IMR-90 (cell line): ENCODE results near the gene SCARB1. TPM values are rescaled to one million over a fixed set of nuclear protein-coding genes. Genes with fewer than 3 reads are reported as not detected.

Experiments used
- ATAC-seq: fragments of 200-7000 bp; cut with Tn5 transposase; 2 replicates; pipeline ENCODE4 v1.9.1; 2020; ENCODE audit warnings: low read depth, mild to moderate bottlenecking, moderate library complexity
- BruUV-seq: library from RNA; stranded (reverse); fragments of 400-500 nt; replicated peaks from 2 replicates; lab custom pipeline; 2021; lab: Mats Ljungman, UMichigan
- CTCF ChIA-PET: fragments of 300-600 bp; formaldehyde crosslinking; extraction: SDS; loops from one replicate; lab custom pipeline; 2021; ENCODE audit warnings: antibody characterized with exemption; lab: Yijun Ruan, JAX
- POLR2A ChIA-PET: fragments of 300-600 bp; sonication (Branson Sonifier 250); formaldehyde crosslinking; loops from one replicate; lab custom pipeline; 2022; ENCODE audit warnings: antibody characterized with exemption; ENCODE audit not compliant: unreplicated experiment; lab: Charles Lee
- DNase-seq: peaks from one replicate; pipeline ENCODE4 v3.0.0; 2013
- H2AFZ ChIP-seq: replicated peaks from 2 replicates; pipeline ENCODE3; 2013; ENCODE audit warnings: low read length, mild to moderate bottlenecking; ENCODE audit not compliant: poor library complexity
- H2AK5ac ChIP-seq: 2 replicates; pipeline ENCODE4 v1.6.1; 2013; ENCODE audit warnings: low read depth, low read length, inconsistent platforms
- H2AK9ac ChIP-seq: replicated peaks from 2 replicates; pipeline ENCODE3; 2013; ENCODE audit warnings: mild to moderate bottlenecking, low read depth, low read length, moderate library complexity; ENCODE audit not compliant: poor library complexity
- H2BK120ac ChIP-seq: 2 replicates; pipeline ENCODE4 v1.6.1; 2013; ENCODE audit warnings: low read depth, low read length, inconsistent platforms
- H2BK15ac ChIP-seq: 3 replicates; pipeline ENCODE4 v1.6.1; 2013; ENCODE audit warnings: low read depth, low read length, inconsistent platforms
- H2BK20ac ChIP-seq: 2 replicates; pipeline ENCODE4 v1.6.1; 2013; ENCODE audit warnings: low read depth, mild to moderate bottlenecking, inconsistent platforms, low read length, moderate library complexity
- H2BK5ac ChIP-seq: 2 replicates; pipeline ENCODE4 v1.6.1; 2013; ENCODE audit warnings: mild to moderate bottlenecking, low read depth, low read length, inconsistent platforms; ENCODE audit not compliant: poor library complexity, severe bottlenecking
- H3K14ac ChIP-seq: replicated peaks from 2 replicates; pipeline ENCODE4 v1.6.1; 2013; ENCODE audit warnings: low read depth, low read length, inconsistent platforms
- H3K18ac ChIP-seq: 2 replicates; pipeline ENCODE4 v1.6.1; 2013; ENCODE audit warnings: low read depth, low read length, control low read depth
- H3K23ac ChIP-seq: 2 replicates; pipeline ENCODE4 v1.6.1; 2013; ENCODE audit warnings: low read depth, low read length, inconsistent platforms
- H3K27ac ChIP-seq: 2 replicates; pipeline ENCODE4 v1.5.1; 2013; ENCODE audit warnings: mild to moderate bottlenecking, control low read depth, low read length; ENCODE audit not compliant: insufficient read depth
- H3K27me3 ChIP-seq: 2 replicates; pipeline ENCODE4 v1.6.1; 2013; ENCODE audit warnings: low read length; ENCODE audit not compliant: control insufficient read depth, insufficient read depth
- H3K36me3 ChIP-seq: 2 replicates; pipeline ENCODE4 v1.6.1; 2013; ENCODE audit warnings: low read length, mixed read lengths; ENCODE audit not compliant: control insufficient read depth, insufficient read depth
- H3K4ac ChIP-seq: 2 replicates; pipeline ENCODE4 v1.6.1; 2013; ENCODE audit warnings: low read depth, low read length, inconsistent platforms
- H3K4me1 ChIP-seq: 2 replicates; pipeline ENCODE4 v1.6.1; 2013; ENCODE audit warnings: low read length, mixed read lengths; ENCODE audit not compliant: control insufficient read depth, insufficient read depth
- H3K4me2 ChIP-seq: 2 replicates; pipeline ENCODE4 v1.6.1; 2013; ENCODE audit warnings: low read depth, mild to moderate bottlenecking, control low read depth, low read length, moderate library complexity
- H3K4me3 ChIP-seq: 2 replicates; pipeline ENCODE4 v1.5.1; 2013; ENCODE audit warnings: low read depth, mild to moderate bottlenecking, control low read depth, low read length, moderate library complexity; ENCODE audit not compliant: insufficient read depth
- H3K56ac ChIP-seq: 2 replicates; pipeline ENCODE4 v1.6.1; 2013; ENCODE audit warnings: low read length, inconsistent platforms; ENCODE audit not compliant: insufficient read depth; ENCODE audit errors: extremely low read depth
- H3K79me1 ChIP-seq, 2 experiments: 2 replicates each; pipeline ENCODE4 v1.6.1; 2013; ENCODE audit warnings: low read length in 2 of 2, inconsistent platforms in 1 of 2, low read depth in 1 of 2
- H3K9ac ChIP-seq: 2 replicates; pipeline ENCODE4 v1.6.1; 2013; ENCODE audit warnings: low read depth, low read length, control low read depth
- H3K9me1 ChIP-seq: 2 replicates; pipeline ENCODE4 v1.6.1; 2013; ENCODE audit warnings: low read length, inconsistent platforms; ENCODE audit not compliant: insufficient read depth
- H3K9me3 ChIP-seq: 2 replicates; pipeline ENCODE4 v1.6.1; 2013; ENCODE audit warnings: low read length; ENCODE audit not compliant: control insufficient read depth, insufficient read depth
- H4K20me1 ChIP-seq: 2 replicates; pipeline ENCODE4 v1.6.1; 2013; ENCODE audit warnings: low read length, inconsistent platforms; ENCODE audit not compliant: insufficient read depth
- H4K5ac ChIP-seq: 2 replicates; pipeline ENCODE4 v1.6.1; 2013; ENCODE audit warnings: mild to moderate bottlenecking, low read depth, low read length, control low read depth
- H4K8ac ChIP-seq, 2 experiments: 2 replicates each; pipeline ENCODE4 v1.6.1; 2013; ENCODE audit warnings: low read depth in 2 of 2, low read length in 2 of 2, control low read depth in 1 of 2, inconsistent platforms in 1 of 2
- H4K91ac ChIP-seq: 2 replicates; pipeline ENCODE4 v1.6.1; 2013; ENCODE audit warnings: low read depth, low read length, inconsistent platforms; ENCODE audit not compliant: insufficient read depth
- ELK1 ChIP-seq: fragments of 150-350 bp; IDR thresholded peaks from 2 replicates; pipeline ENCODE4 v1.6.1; 2016; ENCODE audit warnings: low read depth, mild to moderate bottlenecking, low read length, moderate library complexity, borderline replicate concordance
- MXI1 ChIP-seq: IDR thresholded peaks from 2 replicates; pipeline ENCODE4 v1.6.1; 2012; ENCODE audit warnings: low read depth, mild to moderate bottlenecking, low read length, moderate library complexity, borderline replicate concordance
- NFE2L2 ChIP-seq: fragments of 150-350 bp; IDR thresholded peaks from 2 replicates; pipeline ENCODE4 v1.6.1; 2016; ENCODE audit warnings: low read depth, mild to moderate bottlenecking, low read length
- RCOR1 ChIP-seq: IDR thresholded peaks from 2 replicates; pipeline ENCODE4 v1.6.1; 2012; ENCODE audit warnings: mild to moderate bottlenecking, low read length, improper control_type of control experiment; ENCODE audit not compliant: insufficient replicate concordance
- USF2 ChIP-seq: fragments of 150-350 bp; IDR thresholded peaks from 2 replicates; pipeline ENCODE4 v1.6.1; 2017; ENCODE audit warnings: mild to moderate bottlenecking, antibody characterized with exemption, low read length, low read depth
- WGBS, 2 experiments: methylation state at CpG; one replicate each; pipeline versions ENCODE4 v1.1.5 to v1.1.7; 2013; ENCODE audit warnings: missing lambda C conversion rate in 2 of 2; ENCODE audit not compliant: insufficient read length in 1 of 2; ENCODE audit errors: extremely low coverage in 2 of 2; 5-methylcytosine and 5-hydroxymethylcytosine counted together
- dilution Hi-C: fragments of 300-500 bp; cut with HindIII; formaldehyde crosslinking; loops from one replicate; pipeline ENCODE4 v1.14.3; 2018; ENCODE audit warnings: low sequenced_read_pairs; ENCODE audit not compliant: unreplicated experiment
- in situ Hi-C: fragments of 300-500 bp; cut with MboI; formaldehyde crosslinking; loops from 3 replicates; pipeline ENCODE4 v1.14.3; 2019; ENCODE audit warnings: low sequenced_read_pairs, inconsistent platforms, mixed read lengths
- intact Hi-C: fragments of 100-400 bp; cut with micrococcal nuclease; formaldehyde crosslinking; loops from 2 replicates; pipeline ENCODE4 v1.10.0; 2022
- polyA plus RNA-seq, 3 experiments: library from polyadenylated mRNA; depleted of rRNA; stranded (reverse); fragments of >200 nt; gene quantifications; 2 replicates each; pipeline ENCODE4 v1.2.3, GENCODE V29; 2012; ENCODE audit warnings: low replicate concordance in 1 of 3
- total RNA-seq: library from RNA; depleted of rRNA; stranded (reverse); fragments of >200 nt; gene quantifications from 2 replicates; pipeline ENCODE4 v1.2.3, GENCODE V29; 2012

Gene SCARB1
- total and polyA plus RNA-seq, 2 of the 4 experiments (the other 2 are of a cell fraction): 3.0 to 24.8 TPM

- dilution Hi-C loops: no loop called here
- POLR2A ChIA-PET: no interaction called here
- no peak overlapping the region for H3K18ac ChIP-seq
Measured at GRCh38 chr12:124837249-124837897, 26.3 kb downstream of the SCARB1 start.

More at GRCh38 chr12:124837249-124837897, 26.3 kb downstream of the SCARB1 start:
- Histone ChIP-seq H3K14ac (no peak overlapping the region), H3K36me3 (no peaks in the 10 kb centered on the region), H2BK120ac (no peak overlapping the region), H2BK15ac (no peak overlapping the region), H3K23ac (no peak overlapping the region), H3K56ac (0 out of 2 replicates have a peak overlapping the region, but pooled peaks have one; percentile 15), H2AK9ac (no peak overlapping the region), H4K91ac (peak overlapping the region; percentile 63; the same call in 1 of the 2 replicates), H4K5ac (no peak overlapping the region), H3K4me1 (peaks cover 5% of the 10 kb centered on the region), H3K4me2 (no peak overlapping the region), H3K9me3 (no peaks in the 10 kb centered on the region), H2AFZ (no peak overlapping the region), H3K9me1 (peaks cover 6% of the 10 kb centered on the region; the same call in 1 of the 2 replicates), H3K27me3 (no peaks in the 10 kb centered on the region), H2BK20ac (no peak overlapping the region), H3K79me1 (no peaks in the 10 kb centered on the region; a peak in 1 of 4 replicates), H4K20me1 (no peaks in the 10 kb centered on the region; the same call in 1 of the 2 replicates), H2BK5ac (no peak overlapping the region), H3K9ac (no peak overlapping the region), H3K4ac (no peak overlapping the region), H3K4me3 (no peak overlapping the region), H3K27ac (no peak overlapping the region), H4K8ac (peak overlapping the region in 1 of 2 experiments; percentile 49; a peak in 1 of 4 replicates), H2AK5ac (no peak overlapping the region; the same call in 1 of the 2 replicates)
- DNase-seq: no peak
- no peak for ATAC-seq
- in situ Hi-C loops (no loop called here), intact Hi-C loops (no loop called here)
- no CpG with 5 or more reads among the region's 4 CpGs for WGBS, 2 experiments
- TF ChIP-seq USF2: no peak
- no peak for TF ChIP-seq RCOR1
- no peak for TF ChIP-seq NFE2L2
- TF ChIP-seq ELK1: no peak
- TF ChIP-seq MXI1: no peak
- CTCF ChIA-PET: interaction anchor here (0.6 kb wide), 2 partner anchors 9 to 133 kb away, joined by 3 to 4 read pairs; no protein-coding TSS in a partner anchor
- no TSS peak for BruUV-seq
